ENCODE results near the gene TLE4. TPM values are rescaled to one million over a fixed set of nuclear protein-coding genes. Genes with fewer than 3 reads are reported as not detected.

The TLE4 gene
- total RNA-seq, 1 experiment from 2014 or later = 17.9 TPM

- H3K4me1 ChIP-seq (ENCODE audit: insufficient read depth, low read length) = peaks cover 14% of the 10 kb centered on the region
- no peak overlapping the region for H3K27ac ChIP-seq (ENCODE audit: low read length)
- H3K36me3 ChIP-seq (ENCODE audit: low read depth, low read length) = no peaks in the 10 kb centered on the region
- H3K4me2 ChIP-seq (ENCODE audit: low read length) = no peak overlapping the region
- H3K4me3 ChIP-seq (ENCODE audit: low read length) = no peak overlapping the region
- CTCF ChIA-PET = no interaction called here
- H3K79me2 ChIP-seq (ENCODE audit: low read length) = no peaks in the 10 kb centered on the region
- H3K9me3 ChIP-seq (ENCODE audit: low read length) = no peaks in the 10 kb centered on the region
- DNase-seq = no peak
- H3F3A ChIP-seq (ENCODE audit: low read length, unreplicated experiment) = no peaks in the 10 kb centered on the region
- ATAC-seq = no peak
- no peak overlapping the region for H2AFZ ChIP-seq (ENCODE audit: low read length)
- no peak overlapping the region for H3K9ac ChIP-seq (ENCODE audit: low read length)
- intact Hi-C loops (cut with micrococcal nuclease) = no loop called here
- no peaks in the 10 kb centered on the region for H3K9me2 ChIP-seq (replicated peaks; ENCODE audit: low read length)
- no TSS peak for BruUV-seq (replicated peaks)
- TF ChIP-seq EZH2 (IDR thresholded peaks at IDR 0.05; ENCODE audit: low read length, unreplicated experiment) (no peak), CTCF (conservative IDR thresholded peaks at IDR 0.05; ENCODE audit: low read depth, low read length) (no peak), EZH2phosphoT487 (IDR thresholded peaks at IDR 0.05; ENCODE audit: borderline replicate concordance, low read length) (no peak)
- POLR2A ChIA-PET (ENCODE audit: unreplicated experiment) = no interaction called here
- no peaks in the 10 kb centered on the region for H3K27me3 ChIP-seq (ENCODE audit: low read length)
- no peaks in the 10 kb centered on the region for H4K20me1 ChIP-seq (ENCODE audit: low read length)
These were observed 88.8 kb downstream of the TLE4 start for GRCh38 chr9:79660615-79661014.

- BruUV-seq (replicated peaks) = no TSS peak
- ChIA-PET CTCF (no interaction called here), POLR2A (ENCODE audit: unreplicated experiment) (no interaction called here)
- Histone ChIP-seq H3K9ac (ENCODE audit: low read length) (no peak overlapping the region), H3K9me3 (ENCODE audit: low read length) (no peaks in the 10 kb centered on the region), H3K36me3 (ENCODE audit: low read depth, low read length) (no peaks in the 10 kb centered on the region), H2AFZ (ENCODE audit: low read length) (no peak overlapping the region), H3K27ac (ENCODE audit: low read length) (no peak overlapping the region), H3K79me2 (ENCODE audit: low read length) (no peaks in the 10 kb centered on the region), H3K4me3 (ENCODE audit: low read length) (no peak overlapping the region), H3K4me2 (ENCODE audit: low read length) (no peak overlapping the region), H3K27me3 (ENCODE audit: low read length) (no peaks in the 10 kb centered on the region), H3K9me2 (replicated peaks; ENCODE audit: low read length) (no peaks in the 10 kb centered on the region), H3F3A (ENCODE audit: low read length, unreplicated experiment) (no peaks in the 10 kb centered on the region), H3K4me1 (ENCODE audit: insufficient read depth, low read length) (peaks cover 14% of the 10 kb centered on the region), H4K20me1 (ENCODE audit: low read length) (no peaks in the 10 kb centered on the region)
- intact Hi-C loops (cut with micrococcal nuclease) = no loop called here
- DNase-seq = no peak
- no peak for ATAC-seq
- TF ChIP-seq EZH2 (IDR thresholded peaks at IDR 0.05; ENCODE audit: low read length, unreplicated experiment) (no peak), EZH2phosphoT487 (IDR thresholded peaks at IDR 0.05; ENCODE audit: borderline replicate concordance, low read length) (no peak)
These were observed 89.5 kb downstream of the TLE4 start for GRCh38 chr9:79661279-79661678.

- Histone ChIP-seq H3K9me2 (replicated peaks; ENCODE audit: low read length) (no peaks in the 10 kb centered on the region), H3F3A (ENCODE audit: low read length, unreplicated experiment) (no peaks in the 10 kb centered on the region), H3K27ac (ENCODE audit: low read length) (no peak overlapping the region), H3K79me2 (ENCODE audit: low read length) (no peaks in the 10 kb centered on the region), H3K4me1 (ENCODE audit: insufficient read depth, low read length) (peaks cover 14% of the 10 kb centered on the region), H3K36me3 (ENCODE audit: low read depth, low read length) (no peaks in the 10 kb centered on the region), H3K27me3 (ENCODE audit: low read length) (no peaks in the 10 kb centered on the region), H3K9ac (ENCODE audit: low read length) (no peak overlapping the region), H3K9me3 (ENCODE audit: low read length) (no peaks in the 10 kb centered on the region), H4K20me1 (ENCODE audit: low read length) (no peaks in the 10 kb centered on the region), H3K4me2 (ENCODE audit: low read length) (no peak overlapping the region), H3K4me3 (ENCODE audit: low read length) (no peak overlapping the region), H2AFZ (ENCODE audit: low read length) (no peak overlapping the region)
- intact Hi-C loops (cut with micrococcal nuclease) = no loop called here
- ATAC-seq (no peak), DNase-seq (no peak)
- POLR2A ChIA-PET (ENCODE audit: unreplicated experiment) = no interaction called here
- CTCF ChIA-PET = no interaction called here
- TF ChIP-seq CTCF (conservative IDR thresholded peaks at IDR 0.05; ENCODE audit: low read depth, low read length) (no peak), EZH2 (IDR thresholded peaks at IDR 0.05; ENCODE audit: low read length, unreplicated experiment) (no peak), EZH2phosphoT487 (IDR thresholded peaks at IDR 0.05; ENCODE audit: borderline replicate concordance, low read length) (no peak)
- BruUV-seq (replicated peaks) = no TSS peak
These were observed 90.2 kb downstream of the TLE4 start for GRCh38 chr9:79661886-79662536.

Measured in PC-3 (cell line).